ENCODE measurements around the gene TMTC2.
"Not testable (repeated sequence)": the region's sequence is repeated elsewhere in the genome, so short reads cannot be mapped to it uniquely, and the experiment has no call there.

TMTC2 gene

DNA sequence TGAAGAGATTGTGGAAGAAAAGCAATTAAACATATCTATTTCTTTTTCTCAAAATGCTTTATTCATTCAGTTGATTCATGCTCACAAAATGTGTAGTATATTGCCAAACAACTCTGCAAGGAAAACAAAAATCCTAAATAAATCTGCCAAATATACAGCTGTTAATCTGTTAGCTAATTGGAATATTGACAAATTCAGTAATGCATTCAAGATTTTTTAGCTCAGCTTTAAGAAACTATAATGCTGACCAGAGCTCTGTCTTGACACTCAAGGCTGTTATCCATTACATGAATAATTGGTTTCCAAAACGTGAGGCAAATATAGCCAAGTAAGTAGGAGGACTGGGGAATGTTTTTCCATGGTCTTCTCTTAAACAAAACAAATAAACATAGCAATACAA lies 146.8 kb downstream of the TMTC2 start:
- H3K9me3 ChIP-seq (ENCODE audit: control insufficient read depth, low read length), result no peaks in the 10 kb centered on the region
- DNase-seq, result no peak
- no peaks in the 10 kb centered on the region for H3K36me3 ChIP-seq (ENCODE audit: control insufficient read depth, insufficient read depth, low read length)
- no peak overlapping the region for H3K27ac ChIP-seq (ENCODE audit: insufficient read depth, low read length, poor library complexity, severe bottlenecking)
- H3K4me1 ChIP-seq (ENCODE audit: control insufficient read depth, insufficient read depth, low read length, poor library complexity, severe bottlenecking), result no peaks in the 10 kb centered on the region
- H3K4me3 ChIP-seq (ENCODE audit: insufficient read depth, low read depth, low read length, poor library complexity, severe bottlenecking), result no peak overlapping the region
- H3K27me3 ChIP-seq (replicated peaks; ENCODE audit: control insufficient read depth, insufficient read depth, low read length, poor library complexity, severe bottlenecking), result no peaks in the 10 kb centered on the region

DNA sequence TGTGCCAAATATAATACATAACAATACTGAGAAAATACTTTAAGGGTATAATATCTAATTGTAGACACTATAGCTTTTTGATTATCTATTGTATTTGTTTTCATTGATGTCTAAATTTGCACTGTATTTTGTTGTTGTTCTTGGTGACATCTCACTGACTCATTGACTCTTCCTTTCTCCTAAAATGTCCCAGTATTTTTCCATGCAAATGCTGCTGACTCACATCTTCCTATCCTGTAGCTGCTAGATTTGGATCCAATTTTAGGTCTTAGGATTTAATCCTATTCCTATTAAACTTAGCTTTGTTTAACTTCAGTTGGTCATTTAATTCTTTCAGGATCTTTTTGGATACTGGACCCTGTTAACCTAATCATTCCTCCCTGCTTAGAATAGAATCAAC lies 148.5 kb downstream of the TMTC2 start:
- Histone ChIP-seq H3K9me3 (ENCODE audit: control insufficient read depth, low read length) (no peaks in the 10 kb centered on the region), H3K27me3 (replicated peaks; ENCODE audit: control insufficient read depth, insufficient read depth, low read length, poor library complexity, severe bottlenecking) (no peaks in the 10 kb centered on the region), H3K27ac (ENCODE audit: insufficient read depth, low read length, poor library complexity, severe bottlenecking) (no peak overlapping the region), H3K4me3 (ENCODE audit: insufficient read depth, low read depth, low read length, poor library complexity, severe bottlenecking) (no peak overlapping the region), H3K4me1 (ENCODE audit: control insufficient read depth, insufficient read depth, low read length, poor library complexity, severe bottlenecking) (no peaks in the 10 kb centered on the region), H3K36me3 (ENCODE audit: control insufficient read depth, insufficient read depth, low read length) (no peaks in the 10 kb centered on the region)
- DNase-seq, result no peak

DNA sequence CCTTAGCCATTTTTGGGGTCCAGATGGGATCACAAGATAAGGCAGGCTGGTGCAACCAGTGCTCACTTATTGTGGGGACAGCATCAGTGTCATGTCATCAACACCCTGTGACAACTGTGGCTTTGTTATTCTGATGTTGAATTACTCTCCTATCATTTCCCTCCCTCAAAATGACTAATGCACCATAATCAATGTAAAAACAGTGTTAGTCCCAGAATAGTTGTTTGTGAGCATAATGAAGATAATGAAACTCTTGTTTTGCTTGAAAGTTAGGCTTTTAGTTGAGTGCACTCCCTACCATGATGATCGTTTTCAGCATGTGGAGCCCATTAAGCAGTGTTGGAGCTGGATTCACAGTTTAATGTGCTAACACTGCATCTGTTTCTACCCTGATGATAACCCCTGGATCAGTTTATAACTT lies 151.4 kb downstream of the TMTC2 start:
- no peak overlapping the region for H3K27ac ChIP-seq (ENCODE audit: insufficient read depth, low read length, poor library complexity, severe bottlenecking)
- no peak for DNase-seq

DNA sequence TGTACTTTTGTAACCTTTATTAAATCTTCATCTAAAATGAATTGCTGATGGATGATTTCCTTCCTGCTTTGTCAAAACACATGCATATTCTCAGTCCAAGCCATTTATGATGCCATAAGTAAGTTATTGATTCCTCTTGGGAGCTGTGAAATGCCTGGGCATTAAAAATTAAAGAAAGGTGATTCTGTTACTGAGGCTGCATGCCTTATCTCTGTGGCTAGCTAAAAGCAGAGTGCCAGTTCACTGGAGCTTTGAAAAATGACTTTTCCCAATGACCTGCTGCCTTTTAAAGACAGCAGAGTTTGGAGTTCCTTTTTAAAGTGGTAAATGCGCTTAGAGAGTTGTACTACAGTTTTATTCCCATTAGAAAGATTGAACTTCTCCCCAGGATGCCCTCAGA lies 152.1 kb downstream of the TMTC2 start:
- H3K9me3 ChIP-seq (ENCODE audit: control insufficient read depth, low read length), result no peaks in the 10 kb centered on the region
- no peak overlapping the region for H3K4me3 ChIP-seq (ENCODE audit: insufficient read depth, low read depth, low read length, poor library complexity, severe bottlenecking)
- no peaks in the 10 kb centered on the region for H3K4me1 ChIP-seq (ENCODE audit: control insufficient read depth, insufficient read depth, low read length, poor library complexity, severe bottlenecking)

More for the DNA sequence above, 151.4 kb downstream of the TMTC2 start:
- H3K36me3 ChIP-seq (ENCODE audit: control insufficient read depth, insufficient read depth, low read length), result no peaks in the 10 kb centered on the region
- no peaks in the 10 kb centered on the region for H3K9me3 ChIP-seq (ENCODE audit: control insufficient read depth, low read length)
- H3K4me1 ChIP-seq (ENCODE audit: control insufficient read depth, insufficient read depth, low read length, poor library complexity, severe bottlenecking), result no peaks in the 10 kb centered on the region
- no peaks in the 10 kb centered on the region for H3K27me3 ChIP-seq (replicated peaks; ENCODE audit: control insufficient read depth, insufficient read depth, low read length, poor library complexity, severe bottlenecking)
- H3K4me3 ChIP-seq (ENCODE audit: insufficient read depth, low read depth, low read length, poor library complexity, severe bottlenecking), result no peak overlapping the region

DNA sequence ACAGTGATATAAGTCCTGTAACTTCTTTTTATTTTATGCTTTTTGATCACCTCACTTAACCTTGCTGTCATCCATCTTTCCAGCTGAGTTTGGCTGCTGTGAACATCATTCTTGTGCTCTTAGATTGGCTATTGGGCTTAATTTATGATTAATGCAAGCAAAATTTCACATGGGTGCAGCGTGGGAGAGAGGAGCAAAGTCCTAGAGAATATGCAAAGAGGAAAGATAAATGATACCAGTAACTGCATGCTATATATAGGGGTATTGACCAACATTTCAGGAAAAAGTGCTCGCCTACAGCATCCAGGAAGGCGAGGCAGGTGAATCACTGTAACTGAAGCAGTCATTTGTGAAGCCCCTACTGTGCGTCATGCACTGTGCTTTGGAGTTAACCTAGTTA lies 153.1 kb downstream of the TMTC2 start:
- no peak overlapping the region for H3K4me3 ChIP-seq (ENCODE audit: insufficient read depth, low read depth, low read length, poor library complexity, severe bottlenecking)
- no peaks in the 10 kb centered on the region for H3K9me3 ChIP-seq (ENCODE audit: control insufficient read depth, low read length)
- H3K27me3 ChIP-seq (replicated peaks; ENCODE audit: control insufficient read depth, insufficient read depth, low read length, poor library complexity, severe bottlenecking), result no peaks in the 10 kb centered on the region
- H3K27ac ChIP-seq (ENCODE audit: insufficient read depth, low read length, poor library complexity, severe bottlenecking), result no peak overlapping the region
- H3K36me3 ChIP-seq (ENCODE audit: control insufficient read depth, insufficient read depth, low read length), result no peaks in the 10 kb centered on the region
- no peak for DNase-seq
- no peaks in the 10 kb centered on the region for H3K4me1 ChIP-seq (ENCODE audit: control insufficient read depth, insufficient read depth, low read length, poor library complexity, severe bottlenecking)

More for the DNA sequence above, 152.1 kb downstream of the TMTC2 start:
- Histone ChIP-seq H3K27ac (ENCODE audit: insufficient read depth, low read length, poor library complexity, severe bottlenecking) (no peak overlapping the region), H3K27me3 (replicated peaks; ENCODE audit: control insufficient read depth, insufficient read depth, low read length, poor library complexity, severe bottlenecking) (no peaks in the 10 kb centered on the region), H3K36me3 (ENCODE audit: control insufficient read depth, insufficient read depth, low read length) (no peaks in the 10 kb centered on the region)
- DNase-seq, result no peak

DNA sequence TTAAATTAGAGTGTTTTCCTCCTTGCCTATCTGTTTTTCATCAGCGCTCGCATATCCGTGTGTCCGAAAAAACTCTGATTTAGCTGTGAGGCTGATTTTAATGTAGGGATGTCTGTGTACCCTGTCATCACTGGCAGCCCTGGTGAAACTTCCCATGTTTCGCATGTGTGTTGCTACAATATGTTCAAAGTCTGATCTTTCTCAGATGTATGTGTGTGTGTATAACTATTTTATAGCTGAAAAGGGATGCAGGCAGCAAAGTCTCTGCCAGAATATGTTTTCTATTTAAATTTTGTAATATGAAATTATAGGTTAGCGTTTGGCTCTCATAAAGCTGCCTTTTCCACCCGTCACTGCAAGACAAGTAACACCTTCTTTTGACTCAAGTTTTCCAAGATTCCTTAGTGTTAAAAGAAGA lies 154.8 kb downstream of the TMTC2 start:
- DNase-seq, result no peak
- no peak overlapping the region for H3K4me3 ChIP-seq (ENCODE audit: insufficient read depth, low read depth, low read length, poor library complexity, severe bottlenecking)
- H3K9me3 ChIP-seq (ENCODE audit: control insufficient read depth, low read length), result no peaks in the 10 kb centered on the region
- H3K27ac ChIP-seq (ENCODE audit: insufficient read depth, low read length, poor library complexity, severe bottlenecking), result no peak overlapping the region
- H3K27me3 ChIP-seq (replicated peaks; ENCODE audit: control insufficient read depth, insufficient read depth, low read length, poor library complexity, severe bottlenecking), result no peaks in the 10 kb centered on the region
- H3K4me1 ChIP-seq (ENCODE audit: control insufficient read depth, insufficient read depth, low read length, poor library complexity, severe bottlenecking), result no peaks in the 10 kb centered on the region
- no peaks in the 10 kb centered on the region for H3K36me3 ChIP-seq (ENCODE audit: control insufficient read depth, insufficient read depth, low read length)

DNA sequence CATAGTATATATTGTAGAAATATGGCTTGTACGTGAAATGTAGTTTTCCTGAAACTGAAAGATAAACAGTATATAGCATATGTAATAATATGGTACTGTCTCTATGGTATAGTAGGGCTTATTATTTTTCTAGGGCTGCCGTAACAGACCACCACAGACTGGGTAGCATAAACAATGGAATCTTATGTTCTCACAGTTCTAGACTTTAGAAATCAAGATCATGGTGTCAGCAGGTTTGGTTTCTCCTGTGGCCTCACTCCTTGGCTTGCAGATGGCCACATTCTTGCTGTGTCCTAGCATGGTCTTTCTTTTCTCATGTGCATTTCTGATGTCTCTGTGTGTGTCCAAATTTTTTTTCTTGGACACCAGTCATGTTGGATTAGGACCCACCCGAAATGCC lies 155.8 kb downstream of the TMTC2 start:
- H3K4me1 ChIP-seq (ENCODE audit: control insufficient read depth, insufficient read depth, low read length, poor library complexity, severe bottlenecking), result no peaks in the 10 kb centered on the region
- no peak overlapping the region for H3K27ac ChIP-seq (ENCODE audit: insufficient read depth, low read length, poor library complexity, severe bottlenecking)
- H3K4me3 ChIP-seq (ENCODE audit: insufficient read depth, low read depth, low read length, poor library complexity, severe bottlenecking), result no peak overlapping the region
- H3K36me3 ChIP-seq (ENCODE audit: control insufficient read depth, insufficient read depth, low read length), result no peaks in the 10 kb centered on the region
- no peaks in the 10 kb centered on the region for H3K27me3 ChIP-seq (replicated peaks; ENCODE audit: control insufficient read depth, insufficient read depth, low read length, poor library complexity, severe bottlenecking)
- no peaks in the 10 kb centered on the region for H3K9me3 ChIP-seq (ENCODE audit: control insufficient read depth, low read length)
- no peak for DNase-seq

DNA sequence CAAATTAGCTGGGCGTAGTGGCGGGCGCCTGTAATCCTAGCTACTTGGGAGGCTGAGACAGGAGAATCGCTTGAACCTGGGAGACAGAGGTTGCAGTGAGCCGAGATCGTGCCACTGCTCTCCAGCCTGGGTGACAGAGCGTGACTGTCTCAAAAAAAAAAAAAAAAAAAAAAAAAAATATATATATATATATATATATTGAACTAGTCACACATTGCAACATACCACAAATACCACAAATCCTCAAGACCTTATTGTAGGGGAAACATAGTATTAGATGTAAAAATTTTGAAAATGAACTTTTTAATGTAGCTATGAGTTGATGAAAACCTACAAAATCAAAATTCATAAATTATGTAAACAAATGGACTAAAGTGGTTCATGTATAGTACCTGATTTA lies 158.4 kb downstream of the TMTC2 start:
- H3K4me1 ChIP-seq (ENCODE audit: control insufficient read depth, insufficient read depth, low read length, poor library complexity, severe bottlenecking); H3K36me3 ChIP-seq (ENCODE audit: control insufficient read depth, insufficient read depth, low read length); DNase-seq; H3K27ac ChIP-seq (ENCODE audit: insufficient read depth, low read length, poor library complexity, severe bottlenecking); H3K4me3 ChIP-seq (ENCODE audit: insufficient read depth, low read depth, low read length, poor library complexity, severe bottlenecking); H3K27me3 ChIP-seq (replicated peaks; ENCODE audit: control insufficient read depth, insufficient read depth, low read length, poor library complexity, severe bottlenecking); H3K9me3 ChIP-seq (ENCODE audit: control insufficient read depth, low read length): not testable (repeated sequence)

DNA sequence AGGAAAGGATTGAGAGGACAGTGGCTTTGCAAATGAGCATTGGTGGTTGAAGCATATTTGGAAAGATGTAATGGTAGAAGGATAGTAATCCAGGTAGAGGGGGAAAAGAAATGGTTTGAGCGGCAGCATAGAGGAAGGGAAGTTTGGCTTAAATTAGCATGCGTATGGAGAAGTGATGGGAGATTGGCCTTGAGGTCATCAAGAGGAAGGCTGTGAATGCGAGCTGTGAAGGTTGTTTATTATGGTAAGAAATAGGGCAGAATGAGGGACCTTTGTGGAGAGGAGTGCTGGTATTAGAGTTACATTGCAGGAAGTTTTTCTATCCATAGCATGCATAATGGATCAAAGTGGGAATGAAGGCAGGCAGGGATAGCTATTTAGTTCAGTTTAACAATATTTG lies 162.1 kb downstream of the TMTC2 start:
- H3K27ac ChIP-seq (ENCODE audit: insufficient read depth, low read length, poor library complexity, severe bottlenecking), result no peak overlapping the region
- no peak overlapping the region for H3K4me3 ChIP-seq (ENCODE audit: insufficient read depth, low read depth, low read length, poor library complexity, severe bottlenecking)
- no peaks in the 10 kb centered on the region for H3K9me3 ChIP-seq (ENCODE audit: control insufficient read depth, low read length)
- no peaks in the 10 kb centered on the region for H3K4me1 ChIP-seq (ENCODE audit: control insufficient read depth, insufficient read depth, low read length, poor library complexity, severe bottlenecking)
- no peak for DNase-seq
- H3K36me3 ChIP-seq (ENCODE audit: control insufficient read depth, insufficient read depth, low read length), result no peaks in the 10 kb centered on the region
- H3K27me3 ChIP-seq (replicated peaks; ENCODE audit: control insufficient read depth, insufficient read depth, low read length, poor library complexity, severe bottlenecking), result no peaks in the 10 kb centered on the region

DNA sequence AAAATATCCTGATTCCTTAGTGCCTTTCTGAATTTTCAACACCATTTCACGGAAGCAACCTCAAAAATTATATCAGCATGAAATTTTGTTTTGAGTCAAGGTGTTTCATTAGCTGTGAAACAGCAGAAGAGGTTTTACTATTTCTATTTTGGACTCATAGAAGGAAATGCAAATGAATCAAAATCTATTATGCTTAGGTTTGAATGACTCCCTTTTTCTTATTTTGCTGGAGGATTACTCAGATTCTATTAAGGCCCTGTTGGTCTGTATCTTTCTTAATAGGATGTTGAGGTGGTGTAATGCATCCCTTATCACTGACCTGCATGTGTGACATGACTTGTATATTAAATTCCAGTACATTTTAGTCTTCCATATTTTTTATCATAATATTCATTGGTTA lies 165.8 kb downstream of the TMTC2 start:
- no peaks in the 10 kb centered on the region for H3K36me3 ChIP-seq (ENCODE audit: control insufficient read depth, insufficient read depth, low read length)
- no peak overlapping the region for H3K4me3 ChIP-seq (ENCODE audit: insufficient read depth, low read depth, low read length, poor library complexity, severe bottlenecking)
- H3K4me1 ChIP-seq (ENCODE audit: control insufficient read depth, insufficient read depth, low read length, poor library complexity, severe bottlenecking), result no peaks in the 10 kb centered on the region
- H3K27ac ChIP-seq (ENCODE audit: insufficient read depth, low read length, poor library complexity, severe bottlenecking), result no peak overlapping the region
- H3K27me3 ChIP-seq (replicated peaks; ENCODE audit: control insufficient read depth, insufficient read depth, low read length, poor library complexity, severe bottlenecking), result no peaks in the 10 kb centered on the region
- no peaks in the 10 kb centered on the region for H3K9me3 ChIP-seq (ENCODE audit: control insufficient read depth, low read length)
- DNase-seq, result no peak

DNA sequence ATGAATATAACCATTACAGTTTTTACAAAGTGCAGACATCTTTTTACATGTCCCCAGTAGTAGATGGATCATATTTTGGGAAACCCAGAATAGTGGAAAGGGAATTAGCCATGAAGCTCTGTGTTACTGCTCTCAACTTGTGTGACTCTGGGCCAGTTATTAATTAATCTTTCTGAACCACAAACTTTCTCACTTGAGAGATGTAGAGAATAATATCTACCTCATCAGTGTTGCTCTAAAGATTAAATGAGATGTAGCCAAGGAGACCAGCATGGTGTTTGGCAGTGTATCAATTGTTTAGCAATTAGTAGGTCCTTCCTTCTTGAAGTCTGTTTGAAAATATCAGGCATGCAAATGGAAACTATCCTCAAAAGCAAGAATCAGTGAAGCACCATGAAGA lies 169.2 kb downstream of the TMTC2 start:
- Histone ChIP-seq H3K9me3 (ENCODE audit: control insufficient read depth, low read length) (no peaks in the 10 kb centered on the region), H3K36me3 (ENCODE audit: control insufficient read depth, insufficient read depth, low read length) (no peaks in the 10 kb centered on the region), H3K27ac (ENCODE audit: insufficient read depth, low read length, poor library complexity, severe bottlenecking) (no peak overlapping the region), H3K27me3 (replicated peaks; ENCODE audit: control insufficient read depth, insufficient read depth, low read length, poor library complexity, severe bottlenecking) (no peaks in the 10 kb centered on the region), H3K4me3 (ENCODE audit: insufficient read depth, low read depth, low read length, poor library complexity, severe bottlenecking) (no peak overlapping the region), H3K4me1 (ENCODE audit: control insufficient read depth, insufficient read depth, low read length, poor library complexity, severe bottlenecking) (no peaks in the 10 kb centered on the region)
- no peak for DNase-seq
